Renal pelvis (tissue), 3 donors: ENCODE results near the gene OR1I1. TPM values are rescaled to one million over a fixed set of nuclear protein-coding genes. Genes with fewer than 3 reads are reported as not detected.

Experiments used
- polyA plus RNA-seq, 3 donors: library from polyadenylated mRNA; unstranded; fragments of 120-200 nt; gene quantifications; one replicate each; pipeline ENCODE4 v1.2.1, GENCODE V29; 2013; ENCODE audit not compliant: insufficient read length in 3 of 3

Gene OR1I1
- polyA plus RNA-seq, 3 donors = 0.03 to 0.09 (median 0.07) TPM

Other genes starting within 250 kb of the OR1I1 start
- not detected for gene OR7A5, start 247.0 kb upstream of the OR1I1 start, polyA plus RNA-seq
- under 1 TPM; 0.06 to 0.12 (median 0.11) TPM for gene OR7C1, start 247.0 kb upstream of the OR1I1 start, polyA plus RNA-seq
- not detected for gene OR7A10, start 233.3 kb upstream of the OR1I1 start, polyA plus RNA-seq
- under 1 TPM in 2 of 3 donors, not detected in 1; 0.09 TPM for gene OR7A17, start 196.1 kb upstream of the OR1I1 start, polyA plus RNA-seq
- not detected for gene OR7C2, start 140.7 kb upstream of the OR1I1 start, polyA plus RNA-seq
- under 1 TPM; 0.39 to 0.50 (median 0.49) TPM for gene SLC1A6, start 102.3 kb upstream of the OR1I1 start, polyA plus RNA-seq
- under 1 TPM in 1 of 3 donors, not detected in 2; 0.07 TPM for gene CASP14, start 32.7 kb upstream of the OR1I1 start, polyA plus RNA-seq
- gene SYDE1, start 25.2 kb downstream of the OR1I1 start, polyA plus RNA-seq = 10 to 100 TPM; 15.9 to 25.9 (median 25.3) TPM
- gene NOTCH3, start 118.8 kb downstream of the OR1I1 start, polyA plus RNA-seq = 100 to 1,000 TPM; 106 to 137 (median 135) TPM
- 1 to 10 TPM; 4.5 to 6.2 (median 5.7) TPM for gene EPHX3, start 150.2 kb downstream of the OR1I1 start, polyA plus RNA-seq